Activated CD4-positive, CD25-positive, alpha-beta regulatory T cell treated with anti-CD3 and anti-CD28 coated beads, Interleukin-2, amount 50 U/mL, for 72 hours (primary cell): ENCODE data around the gene ALPK3.

ENCODE experiments used
- DNase-seq: peaks from one replicate; pipeline ENCODE4 v3.0.0; 2021

Gene ALPK3

GRCh38 chr15:84847382-84847781 is 30.2 kb downstream of the ALPK3 start:
- no peak for DNase-seq

- DNase-seq: no peak
These were observed 35.1 kb downstream of the ALPK3 start for GRCh38 chr15:84852212-84852611.

GRCh38 chr15:84855136-84855535 is 38.0 kb downstream of the ALPK3 start:
- no peak for DNase-seq

- no peak for DNase-seq
These were observed 38.6 kb downstream of the ALPK3 start for GRCh38 chr15:84855765-84856164.

- DNase-seq: no peak
These were observed 39.7 kb downstream of the ALPK3 start for GRCh38 chr15:84856731-84857417.

- no peak for DNase-seq
These were observed 40.4 kb downstream of the ALPK3 start for GRCh38 chr15:84857418-84858004.

- DNase-seq: no peak
These were observed 41.1 kb downstream of the ALPK3 start for GRCh38 chr15:84858231-84858630.

GRCh38 chr15:84859144-84859543 is 42.0 kb downstream of the ALPK3 start:
- DNase-seq: no peak

GRCh38 chr15:84859651-84860050 is 42.5 kb downstream of the ALPK3 start:
- no peak for DNase-seq

- DNase-seq: no peak
These were observed 44.6 kb downstream of the ALPK3 start for GRCh38 chr15:84861781-84862180.

- no peak for DNase-seq
These were observed 45.2 kb downstream of the ALPK3 start for GRCh38 chr15:84862214-84862975.

- DNase-seq: no peak
These were observed 46.6 kb downstream of the ALPK3 start for GRCh38 chr15:84863565-84864443.

GRCh38 chr15:84864444-84864795 is 47.3 kb downstream of the ALPK3 start:
- DNase-seq: no peak

GRCh38 chr15:84865074-84865569 is 48.0 kb downstream of the ALPK3 start:
- no peak for DNase-seq

GRCh38 chr15:84868037-84868880 is 51.1 kb downstream of the ALPK3 start:
- no peak for DNase-seq

- no peak for DNase-seq
These were observed 52.4 kb downstream of the ALPK3 start for GRCh38 chr15:84869510-84869909.

- no peak for DNase-seq
These were observed 54.4 kb downstream of the ALPK3 start for GRCh38 chr15:84871428-84871985.

GRCh38 chr15:84872009-84872910 is 55.1 kb downstream of the ALPK3 start:
- DNase-seq: no peak

GRCh38 chr15:84873997-84874396 is 56.8 kb downstream of the ALPK3 start:
- no peak for DNase-seq

- DNase-seq: no peak
These were observed 58.0 kb downstream of the ALPK3 start for GRCh38 chr15:84874981-84875699.
